PC-3 (cell line): Measurements from ENCODE around the gene CLTCL1. TPM values are rescaled to one million over a fixed set of nuclear protein-coding genes. Genes with fewer than 3 reads are reported as not detected.
"Not testable (repeated sequence)": the region's sequence is repeated elsewhere in the genome, so short reads cannot be mapped to it uniquely, and the experiment has no call there.

Experiments used
- ATAC-seq: fragments of 200-7000 bp; cut with Tn5 transposase; 2 replicates; pipeline ENCODE4 v1.9.1; 2020; ENCODE audit warnings: mild to moderate bottlenecking, moderate library complexity
- BruUV-seq: library from RNA; stranded (reverse); fragments of 400-500 nt; replicated peaks from 2 replicates; lab custom pipeline; 2021; lab: Mats Ljungman, UMichigan
- CTCF ChIA-PET: fragments of 300-600 bp; sonication (Branson Sonifier 250); formaldehyde crosslinking; loops from one replicate; lab custom pipeline; 2022; ENCODE audit warnings: antibody characterized with exemption; lab: Charles Lee
- POLR2A ChIA-PET: fragments of 300-600 bp; sonication (Branson Sonifier 250); formaldehyde crosslinking; loops from one replicate; lab custom pipeline; 2022; ENCODE audit warnings: antibody characterized with exemption; ENCODE audit not compliant: unreplicated experiment; lab: Charles Lee
- DNase-seq: peaks from one replicate; pipeline ENCODE4 v3.0.0-alpha.2; 2015
- H2AFZ ChIP-seq: fragments of 300-600 bp; sonication (generic); 2 replicates; pipeline ENCODE4 v1.6.0; 2016; ENCODE audit warnings: antibody characterized with exemption, low read length
- H3F3A ChIP-seq: fragments of 300-600 bp; sonication (generic); one replicate; pipeline ENCODE4 v1.6.0; 2017; ENCODE audit warnings: antibody characterized with exemption, low read length, control low read depth, mild to moderate bottlenecking; ENCODE audit not compliant: unreplicated experiment
- H3K27ac ChIP-seq: fragments of 300-600 bp; sonication (generic); 2 replicates; pipeline ENCODE4 v1.5.1; 2016; ENCODE audit warnings: mild to moderate bottlenecking, low read length
- H3K27me3 ChIP-seq: fragments of 300-600 bp; sonication (generic); 2 replicates; pipeline ENCODE4 v1.6.1; 2016; ENCODE audit warnings: low read length, mixed read lengths
- H3K36me3 ChIP-seq: fragments of 300-600 bp; sonication (generic); 2 replicates; pipeline ENCODE4 v1.6.1; 2016; ENCODE audit warnings: low read depth, mixed run types, low read length, mixed read lengths
- H3K4me1 ChIP-seq: fragments of 300-600 bp; sonication (generic); 2 replicates; pipeline ENCODE4 v1.5.1; 2016; ENCODE audit warnings: low read length; ENCODE audit not compliant: insufficient read depth
- H3K4me2 ChIP-seq: fragments of 300-600 bp; sonication (generic); 2 replicates; pipeline ENCODE4 v1.6.0; 2016; ENCODE audit warnings: low read length
- H3K4me3 ChIP-seq: fragments of 300-600 bp; sonication (generic); 2 replicates; pipeline ENCODE4 v1.5.1; 2016; ENCODE audit warnings: mild to moderate bottlenecking, low read length, mixed read lengths
- H3K79me2 ChIP-seq: fragments of 300-600 bp; sonication (generic); 2 replicates; pipeline ENCODE4 v1.6.1; 2017; ENCODE audit warnings: low read length, mixed read lengths
- H3K9ac ChIP-seq: fragments of 300-600 bp; sonication (generic); 2 replicates; pipeline ENCODE4 v1.6.0; 2016; ENCODE audit warnings: mild to moderate bottlenecking, low read length
- H3K9me2 ChIP-seq: fragments of 300-600 bp; sonication (generic); replicated peaks from 2 replicates; pipeline ENCODE4 v1.6.1; 2016; ENCODE audit warnings: mixed run types, low read length, mixed read lengths
- H3K9me3 ChIP-seq: fragments of 300-600 bp; sonication (generic); 2 replicates; pipeline ENCODE4 v1.6.1; 2016; ENCODE audit warnings: low read length, mixed read lengths
- H4K20me1 ChIP-seq: fragments of 300-600 bp; sonication (generic); 2 replicates; pipeline ENCODE4 v1.6.1; 2016; ENCODE audit warnings: low read length, mixed read lengths
- CTCF ChIP-seq: fragments of 300-600 bp; sonication (generic); conservative IDR thresholded peaks from 2 replicates; pipeline ENCODE4 v1.5.1; 2017; ENCODE audit warnings: antibody characterized with exemption, low read depth, mild to moderate bottlenecking, low read length
- EZH2 ChIP-seq: fragments of 300-600 bp; sonication (generic); IDR thresholded peaks from one replicate; pipeline ENCODE4 v1.6.1; 2017; ENCODE audit warnings: antibody characterized with exemption, mild to moderate bottlenecking, low read length; ENCODE audit not compliant: unreplicated experiment
- EZH2phosphoT487 ChIP-seq: fragments of 300-600 bp; sonication (generic); IDR thresholded peaks from 2 replicates; pipeline ENCODE4 v1.6.1; 2018; ENCODE audit warnings: mild to moderate bottlenecking, antibody characterized with exemption, low read length, borderline replicate concordance
- intact Hi-C: fragments of 100-400 bp; cut with micrococcal nuclease; formaldehyde crosslinking; loops from 2 replicates; pipeline ENCODE4 v1.9.0; 2023
- total RNA-seq: library from RNA; depleted of rRNA; stranded (reverse); fragments of >200 nt; gene quantifications from 2 replicates; pipeline ENCODE4 v1.2.3, GENCODE V29; 2014

CLTCL1 gene
- total RNA-seq, 1 experiment from 2014 or later, result 5.5 TPM

DNA sequence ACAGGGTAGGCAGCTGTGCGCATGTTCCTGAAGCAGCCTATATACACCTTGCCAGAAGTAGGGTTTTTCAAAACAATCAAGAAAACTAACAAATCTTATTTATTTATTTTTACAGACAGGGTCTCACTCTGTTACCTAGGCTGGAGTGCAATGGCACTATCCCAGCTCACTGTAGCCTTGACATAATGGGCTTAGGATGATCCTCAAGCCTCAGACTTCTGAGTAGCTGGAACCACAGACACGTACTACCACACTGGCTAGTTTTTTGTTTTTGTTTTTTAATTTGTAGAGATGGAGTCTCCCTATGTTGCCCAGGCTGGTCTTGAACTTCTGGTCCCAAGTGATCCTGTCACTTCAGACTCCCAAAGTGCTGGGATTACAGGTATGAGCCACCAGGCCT, 25.7 kb downstream of the CLTCL1 start:
- BruUV-seq, result no TSS peak
- Histone ChIP-seq H3K4me3 (no peak overlapping the region), H2AFZ (no peak overlapping the region), H3K27me3 (no peaks in the 10 kb centered on the region), H3K36me3 (peaks cover 7% of the 10 kb centered on the region), H3K4me1 (peaks cover under 1% of the 10 kb centered on the region), H3K79me2 (no peaks in the 10 kb centered on the region), H3K9me2 (no peaks in the 10 kb centered on the region), H4K20me1 (no peaks in the 10 kb centered on the region), H3K9ac (no peak overlapping the region), H3K9me3 (0 out of 2 replicates have a peak, but pooled peaks cover 8% of the 10 kb centered on the region), H3K27ac (no peak overlapping the region), H3K4me2 (no peak overlapping the region), H3F3A (peaks cover under 1% of the 10 kb centered on the region)
- ChIA-PET CTCF (no interaction called here), POLR2A (no interaction called here)
- no peak for ATAC-seq
- DNase-seq, result no peak
- intact Hi-C loops, result no loop called here
- TF ChIP-seq EZH2phosphoT487 (no peak), CTCF (no peak), EZH2 (no peak)

DNA sequence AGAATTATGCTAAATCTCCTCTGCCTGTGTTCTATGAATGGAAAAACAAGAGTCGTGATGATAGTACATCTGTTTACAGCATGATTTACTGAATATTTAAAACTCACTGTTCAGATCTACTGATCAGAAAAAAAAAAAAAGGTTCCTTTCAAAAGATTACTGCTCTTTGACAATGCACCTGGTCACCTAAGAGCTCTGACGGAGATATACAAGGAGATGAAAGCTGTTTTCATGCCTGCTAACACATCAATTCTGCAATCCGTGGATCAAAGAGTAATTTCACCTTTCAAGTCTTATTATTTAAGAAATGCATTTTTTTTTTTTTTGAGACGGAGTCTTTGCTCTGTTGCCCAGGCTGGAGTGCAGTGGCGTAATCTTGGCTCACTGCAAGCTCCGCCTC, 30.7 kb downstream of the CLTCL1 start:
- DNase-seq (no peak), ATAC-seq (no peak)
- no peaks in the 10 kb centered on the region for H4K20me1 ChIP-seq
- CTCF ChIA-PET, result no interaction called here
- intact Hi-C loops, result no loop called here
- H3K4me2 ChIP-seq, result no peak overlapping the region
- no peaks in the 10 kb centered on the region for H3K9me2 ChIP-seq
- H3K27ac ChIP-seq, result no peak overlapping the region
- no peaks in the 10 kb centered on the region for H3K4me1 ChIP-seq
- no peaks in the 10 kb centered on the region for H3K9me3 ChIP-seq
- H3K27me3 ChIP-seq, result no peaks in the 10 kb centered on the region
- H3F3A ChIP-seq, result no peaks in the 10 kb centered on the region
- no peak overlapping the region for H2AFZ ChIP-seq
- TF ChIP-seq CTCF (no peak), EZH2phosphoT487 (no peak), EZH2 (no peak)
- no peaks in the 10 kb centered on the region for H3K79me2 ChIP-seq
- no peaks in the 10 kb centered on the region; the same call in 1 of the 2 replicates for H3K36me3 ChIP-seq
- no TSS peak for BruUV-seq
- POLR2A ChIA-PET, result no interaction called here
- no peak overlapping the region for H3K4me3 ChIP-seq
- no peak overlapping the region for H3K9ac ChIP-seq

GRCh38 chr22:19260194-19260593, 31.3 kb downstream of the CLTCL1 start:
- ATAC-seq, result no peak

DNA sequence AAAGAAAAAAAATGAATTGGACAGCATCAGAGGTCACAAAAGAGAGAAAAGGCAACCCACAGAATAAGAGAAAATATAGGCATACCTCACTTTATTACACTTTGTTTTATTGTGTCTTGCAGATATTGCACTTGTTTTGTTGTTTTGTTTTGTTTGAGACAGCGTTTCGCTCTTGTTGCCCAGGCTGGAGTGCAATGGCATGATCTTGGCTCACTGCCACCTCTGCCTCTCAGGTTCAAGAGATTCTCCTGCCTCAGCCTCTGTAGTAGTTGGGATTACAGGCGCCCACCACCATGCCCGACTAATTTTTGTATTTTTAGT, 32.6 kb downstream of the CLTCL1 start:
- H3K9me2 ChIP-seq, H3K4me2 ChIP-seq, H3K9ac ChIP-seq, POLR2A ChIA-PET, H4K20me1 ChIP-seq, H3K4me1 ChIP-seq, H3K79me2 ChIP-seq, H3K36me3 ChIP-seq, DNase-seq, CTCF ChIA-PET, H3K27ac ChIP-seq, ATAC-seq, H3F3A ChIP-seq, H2AFZ ChIP-seq, H3K9me3 ChIP-seq, H3K4me3 ChIP-seq, intact Hi-C loops, BruUV-seq, H3K27me3 ChIP-seq: not testable (repeated sequence)

More at GRCh38 chr22:19260194-19260593, 31.3 kb downstream of the CLTCL1 start:
- Histone ChIP-seq H3K9ac (no peak overlapping the region), H3K9me2 (no peaks in the 10 kb centered on the region), H3K27me3 (no peaks in the 10 kb centered on the region), H4K20me1 (no peaks in the 10 kb centered on the region), H3K79me2 (no peaks in the 10 kb centered on the region), H3K4me1 (no peaks in the 10 kb centered on the region), H3K4me2 (no peak overlapping the region), H3F3A (no peaks in the 10 kb centered on the region), H3K9me3 (no peaks in the 10 kb centered on the region), H2AFZ (no peak overlapping the region), H3K4me3 (no peak overlapping the region), H3K36me3 (no peaks in the 10 kb centered on the region; the same call in 1 of the 2 replicates), H3K27ac (no peak overlapping the region)
- POLR2A ChIA-PET, result no interaction called here
- no peak for TF ChIP-seq CTCF
- no peak for TF ChIP-seq EZH2phosphoT487
- no peak for TF ChIP-seq EZH2
- intact Hi-C loops, result no loop called here
- DNase-seq, result no peak
- CTCF ChIA-PET, result no interaction called here
- BruUV-seq, result no TSS peak
